Transverse colon (tissue), 4 donors: ENCODE measurements around the gene EMCN. TPM values are rescaled to one million over a fixed set of nuclear protein-coding genes. Genes with fewer than 3 reads are reported as not detected.

ENCODE experiments used
- DNase-seq: peaks from one replicate; pipeline ENCODE4 v3.0.0-alpha.2; 2019
- H3K27ac ChIP-seq, 4 donors: fragments of 200-600 bp; sonication (generic); 2 replicates each; pipeline ENCODE4 v1.5.1; 2016 to 2018; ENCODE audit warnings: inconsistent platforms in 4 of 4
- H3K27me3 ChIP-seq: fragments of 200-600 bp; sonication (generic); 2 replicates; pipeline ENCODE4 v1.5.1; 2017; ENCODE audit warnings: inconsistent platforms
- H3K36me3 ChIP-seq, 4 donors: fragments of 200-600 bp; sonication (generic); 2 replicates each; pipeline ENCODE4 v1.5.1; 2017 to 2019; ENCODE audit warnings: inconsistent platforms in 4 of 4
- H3K4me1 ChIP-seq, 4 donors: fragments of 200-600 bp; sonication (generic); 2 replicates each; pipeline ENCODE4 v1.5.1; 2017 to 2020; ENCODE audit warnings: inconsistent platforms in 4 of 4
- H3K4me3 ChIP-seq, 4 donors: fragments of 200-600 bp; sonication (generic); 1 replicate in 1 of 4; 2 replicates in 3 of 4; pipeline versions ENCODE4 v1.5.1 to v1.6.1; 2017 to 2019; ENCODE audit warnings: inconsistent platforms in 4 of 4
- H3K9me3 ChIP-seq, 2 donors: fragments of 200-600 bp; sonication (generic); 2 replicates each; pipeline ENCODE4 v1.5.1; 2017 to 2019; ENCODE audit warnings: inconsistent platforms in 2 of 2
- CTCF ChIP-seq, 5 experiments: fragments of 200-600 bp in 3 of 5; fragments of 450-650 bp in 2 of 5; sonication (generic) in 3 of 5; IDR thresholded peaks; 1 replicate in 2 of 5; 2 replicates in 3 of 5; pipeline ENCODE4 v1.5.1; 2016 to 2017; ENCODE audit warnings: antibody characterized with exemption in 5 of 5, inconsistent platforms in 3 of 5, mild to moderate bottlenecking in 2 of 5, moderate library complexity in 1 of 5
- EP300 ChIP-seq: sonication (generic); formaldehyde crosslinking; IDR thresholded peaks from one replicate; pipeline ENCODE4 v1.6.1; 2017; ENCODE audit warnings: antibody characterized with exemption, low read depth
- POLR2A ChIP-seq: fragments of 450-650 bp; IDR thresholded peaks from one replicate; pipeline ENCODE4 v1.6.1; 2016; ENCODE audit warnings: antibody characterized with exemption, mild to moderate bottlenecking, moderate library complexity
- POLR2AphosphoS5 ChIP-seq, 3 donors: sonication (generic); formaldehyde crosslinking; IDR thresholded peaks; one replicate each; pipeline ENCODE4 v1.6.1; 2016; ENCODE audit warnings: antibody characterized with exemption in 3 of 3
- WGBS, 2 donors: methylation state at CpG; one replicate each; pipeline ENCODE4 v1.1.5; 2018; ENCODE audit warnings: low coverage in 1 of 2; 5-methylcytosine and 5-hydroxymethylcytosine counted together
- in situ Hi-C, 4 donors: fragments of 200-750 bp; cut with MboI; loops; one replicate each; pipeline versions ENCODE4 v1.15.0 to v1.15.1; 2017; ENCODE audit warnings: low sequenced_read_pairs in 3 of 4, low pct_ligation_motif_present in 1 of 4, low pct_unique_long_range_greater_than_20kb in 1 of 4
- intact Hi-C: fragments of 100-400 bp; cut with DNase I; formaldehyde crosslinking; loops from one replicate; pipeline ENCODE4 v1.15.1; 2023; ENCODE audit warnings: low total_unique reads
- total RNA-seq, 4 donors: library from RNA; depleted of rRNA; stranded (reverse); fragments of >200 nt; gene quantifications; one replicate each; pipeline ENCODE4 v1.1.0, GENCODE V29; 2016

The EMCN gene
- total RNA-seq, 4 donors from 2014 or later: 1.2 to 1.6 (median 1.5) TPM

GRCh38 chr4:100483796-100484195 is 34.0 kb downstream of the EMCN start:
- WGBS, 2 donors: 78 to 82% methylated on average over 2 of the region's 2 CpGs
- in situ Hi-C loops: no loop called here
- intact Hi-C loops: no loop called here

GRCh38 chr4:100479971-100480370 is 37.9 kb downstream of the EMCN start:
- no peak for DNase-seq
- WGBS, 2 donors: 18 to 38% methylated on average over 1 of the region's 1 CpG
- in situ Hi-C loops (no loop called here), intact Hi-C loops (no loop called here)
- H3K36me3 ChIP-seq: no peaks in the 10 kb centered on the region
- TF ChIP-seq POLR2A (no peak), POLR2AphosphoS5 (IDR thresholded peaks at IDR 0.05) (no peak), EP300 (no peak), CTCF (IDR thresholded peaks at IDR 0.05) (no peak)
- H3K27ac ChIP-seq: no peak overlapping the region
- no peak overlapping the region for H3K4me3 ChIP-seq
- H3K4me1 ChIP-seq: no peaks in the 10 kb centered on the region
- no peaks in the 10 kb centered on the region for H3K9me3 ChIP-seq
- H3K27me3 ChIP-seq: no peaks in the 10 kb centered on the region

More at GRCh38 chr4:100483796-100484195, 34.0 kb downstream of the EMCN start:
- H3K27ac ChIP-seq: no peak overlapping the region
- H3K4me3 ChIP-seq: no peak overlapping the region
- no peaks in the 10 kb centered on the region for H3K4me1 ChIP-seq
- DNase-seq: no peak
- no peaks in the 10 kb centered on the region for H3K36me3 ChIP-seq
- no peaks in the 10 kb centered on the region for H3K27me3 ChIP-seq
- TF ChIP-seq POLR2AphosphoS5 (IDR thresholded peaks at IDR 0.05) (no peak), POLR2A (no peak), EP300 (no peak), CTCF (IDR thresholded peaks at IDR 0.05) (no peak)
- no peaks in the 10 kb centered on the region for H3K9me3 ChIP-seq

GRCh38 chr4:100469555-100469954 is 48.3 kb downstream of the EMCN start:
- Histone ChIP-seq H3K36me3 (no peaks in the 10 kb centered on the region), H3K27me3 (no peaks in the 10 kb centered on the region), H3K9me3 (peaks cover 0 to 3% of the 10 kb centered on the region in 2 donors), H3K4me1 (no peaks in the 10 kb centered on the region), H3K27ac (no peak overlapping the region), H3K4me3 (no peak overlapping the region)
- no peak for DNase-seq
- intact Hi-C loops (no loop called here), in situ Hi-C loops (no loop called here)
- 89 to 95% methylated on average over 1 of the region's 1 CpG for WGBS, 2 donors
- TF ChIP-seq POLR2A (no peak), POLR2AphosphoS5 (IDR thresholded peaks at IDR 0.05) (no peak), EP300 (no peak), CTCF (IDR thresholded peaks at IDR 0.05) (no peak)

- intact Hi-C loops: no loop called here
- 50 to 67% methylated on average over 1 of the region's 1 CpG for WGBS, 2 donors
- Histone ChIP-seq H3K9me3 (peaks cover 0 to 3% of the 10 kb centered on the region in 2 donors), H3K27me3 (no peaks in the 10 kb centered on the region), H3K27ac (no peak overlapping the region), H3K4me1 (no peaks in the 10 kb centered on the region), H3K4me3 (no peak overlapping the region), H3K36me3 (no peaks in the 10 kb centered on the region)
- in situ Hi-C loops: no loop called here
- TF ChIP-seq EP300 (no peak), CTCF (IDR thresholded peaks at IDR 0.05) (no peak), POLR2A (no peak), POLR2AphosphoS5 (IDR thresholded peaks at IDR 0.05) (no peak)
- no peak for DNase-seq
Observed at GRCh38 chr4:100466501-100466900, 51.3 kb downstream of the EMCN start.
